Measurements from ENCODE around the gene DPH3. TPM values are rescaled to one million over a fixed set of nuclear protein-coding genes. Genes with fewer than 3 reads are reported as not detected.

Gene DPH3
- total and polyA plus RNA-seq, 5 donors from 2014 or later, result 19.6 to 30.0 (median 22.0) TPM

GRCh38 chr3:16277471-16277870, 12.7 kb upstream of the DPH3 start:
- Histone ChIP-seq H3K4me3 (ENCODE audit: low read depth, low read length) (no peak overlapping the region), H3K36me3 (ENCODE audit: control insufficient read depth, insufficient read depth, low read length) (peaks cover 11% of the 10 kb centered on the region), H3K9me3 (ENCODE audit: control insufficient read depth in 2 of 2, low read length in 2 of 2) (no peaks in the 10 kb centered on the region), H3K4me1 (ENCODE audit: control insufficient read depth, insufficient read depth, low read length, poor library complexity, severe bottlenecking) (no peaks in the 10 kb centered on the region), H3K27me3 (ENCODE audit: control insufficient read depth, insufficient read depth, low read length) (no peaks in the 10 kb centered on the region), H3K27ac (ENCODE audit: insufficient read depth, low read length, poor library complexity, severe bottlenecking) (no peak overlapping the region)
- Mint-ChIP-seq H3K36me3 (peaks cover 16% of the 10 kb centered on the region), H3K9me3 (no peaks in the 10 kb centered on the region), H3K27ac (no peak overlapping the region), H3K27me3 (no peaks in the 10 kb centered on the region), H3K4me3 (no peak overlapping the region), H3K4me1 (peaks cover 0 to 4% (median 0%) of the 10 kb centered on the region in 4 donors)
- DNase-seq, result no peak
- no peak for ATAC-seq (ENCODE audit: low read depth in 2 of 2)

- Mint-ChIP-seq H3K4me1 (peaks cover 0 to under 1% (median 0%) of the 10 kb centered on the region in 4 donors), H3K27ac (no peak overlapping the region), H3K36me3 (peaks cover 21% of the 10 kb centered on the region), H3K4me3 (no peak overlapping the region), H3K9me3 (no peaks in the 10 kb centered on the region), H3K27me3 (no peaks in the 10 kb centered on the region)
- no peaks in the 10 kb centered on the region for H3K4me1 ChIP-seq (ENCODE audit: control insufficient read depth, insufficient read depth, low read length, poor library complexity, severe bottlenecking)
- peaks cover 28% of the 10 kb centered on the region for H3K36me3 ChIP-seq (ENCODE audit: control insufficient read depth, insufficient read depth, low read length)
- no peak overlapping the region for H3K4me3 ChIP-seq (ENCODE audit: low read depth, low read length)
- no peaks in the 10 kb centered on the region for H3K9me3 ChIP-seq (ENCODE audit: control insufficient read depth in 2 of 2, low read length in 2 of 2)
- no peak for DNase-seq
- ATAC-seq (ENCODE audit: low read depth in 2 of 2), result no peak
- no peaks in the 10 kb centered on the region for H3K27me3 ChIP-seq (ENCODE audit: control insufficient read depth, insufficient read depth, low read length)
- H3K27ac ChIP-seq (ENCODE audit: insufficient read depth, low read length, poor library complexity, severe bottlenecking), result no peak overlapping the region
These were observed 9.1 kb upstream of the DPH3 start for GRCh38 chr3:16273867-16274266.

GRCh38 chr3:16272588-16272987, 7.8 kb upstream of the DPH3 start:
- ATAC-seq (ENCODE audit: low read depth in 2 of 2) (no peak), DNase-seq (no peak)
- Histone ChIP-seq H3K9me3 (ENCODE audit: control insufficient read depth in 2 of 2, low read length in 2 of 2) (no peaks in the 10 kb centered on the region), H3K36me3 (ENCODE audit: control insufficient read depth, insufficient read depth, low read length) (peaks cover 26% of the 10 kb centered on the region), H3K27ac (ENCODE audit: insufficient read depth, low read length, poor library complexity, severe bottlenecking) (no peak overlapping the region), H3K4me3 (ENCODE audit: low read depth, low read length) (no peak overlapping the region), H3K4me1 (ENCODE audit: control insufficient read depth, insufficient read depth, low read length, poor library complexity, severe bottlenecking) (no peaks in the 10 kb centered on the region), H3K27me3 (ENCODE audit: control insufficient read depth, insufficient read depth, low read length) (no peaks in the 10 kb centered on the region)
- H3K4me3 Mint-ChIP-seq, result no peak overlapping the region
- no peak overlapping the region for H3K27ac Mint-ChIP-seq
- H3K36me3 Mint-ChIP-seq, result peaks cover 20% of the 10 kb centered on the region
- no peaks in the 10 kb centered on the region for H3K9me3 Mint-ChIP-seq
- H3K27me3 Mint-ChIP-seq, result no peaks in the 10 kb centered on the region
- H3K4me1 Mint-ChIP-seq, result peaks cover 0 to 7% (median 4%) of the 10 kb centered on the region in 4 donors

GRCh38 chr3:16270855-16271254, 6.1 kb upstream of the DPH3 start:
- Histone ChIP-seq H3K27ac (ENCODE audit: insufficient read depth, low read length, poor library complexity, severe bottlenecking) (no peak overlapping the region), H3K27me3 (ENCODE audit: control insufficient read depth, insufficient read depth, low read length) (no peaks in the 10 kb centered on the region), H3K4me1 (ENCODE audit: control insufficient read depth, insufficient read depth, low read length, poor library complexity, severe bottlenecking) (peaks cover 3% of the 10 kb centered on the region), H3K36me3 (ENCODE audit: control insufficient read depth, insufficient read depth, low read length) (peaks cover 22% of the 10 kb centered on the region), H3K9me3 (ENCODE audit: control insufficient read depth in 2 of 2, low read length in 2 of 2) (no peaks in the 10 kb centered on the region), H3K4me3 (ENCODE audit: low read depth, low read length) (no peak overlapping the region)
- Mint-ChIP-seq H3K36me3 (peaks cover 17% of the 10 kb centered on the region), H3K4me3 (no peak overlapping the region), H3K4me1 (peaks cover 8 to 24% (median 14%) of the 10 kb centered on the region in 4 donors), H3K27me3 (no peaks in the 10 kb centered on the region), H3K9me3 (no peaks in the 10 kb centered on the region), H3K27ac (no peak overlapping the region)
- no peak for DNase-seq
- ATAC-seq (ENCODE audit: low read depth in 2 of 2), result no peak

DNA sequence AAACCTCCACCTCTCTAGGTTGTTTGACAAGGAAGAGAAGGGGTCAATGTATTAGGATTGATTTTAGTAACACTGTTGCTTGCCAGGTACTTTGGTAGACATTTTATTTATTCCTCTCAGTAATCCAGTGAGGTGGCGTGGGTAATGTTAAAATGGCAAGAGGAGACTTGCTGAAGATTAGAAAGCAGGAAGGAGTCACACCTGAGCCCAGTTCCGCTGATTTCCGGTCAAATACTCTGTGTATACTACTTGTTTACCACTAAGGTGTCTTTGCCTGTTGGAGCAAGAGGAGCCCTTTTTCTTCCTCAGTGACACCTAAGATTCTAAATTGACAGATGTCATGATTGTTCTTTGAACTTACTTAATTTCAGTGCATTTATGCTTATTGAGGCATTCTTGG, 2.0 kb upstream of the DPH3 start:
- Histone ChIP-seq H3K4me3 (ENCODE audit: low read depth, low read length) (peak overlapping the region; percentile 14), H3K9me3 (ENCODE audit: control insufficient read depth in 2 of 2, low read length in 2 of 2) (no peaks in the 10 kb centered on the region), H3K27me3 (ENCODE audit: control insufficient read depth, insufficient read depth, low read length) (no peaks in the 10 kb centered on the region), H3K27ac (ENCODE audit: insufficient read depth, low read length, poor library complexity, severe bottlenecking) (peak overlapping the region; percentile 24), H3K36me3 (ENCODE audit: control insufficient read depth, insufficient read depth, low read length) (peaks cover 17% of the 10 kb centered on the region), H3K4me1 (ENCODE audit: control insufficient read depth, insufficient read depth, low read length, poor library complexity, severe bottlenecking) (peaks cover 17% of the 10 kb centered on the region)
- peak overlapping the region; percentile 64 to 99 (median 84) for H3K4me3 Mint-ChIP-seq
- peak overlapping the region in 2 of 3 donors; percentile 43 to 98 for H3K27ac Mint-ChIP-seq
- no peaks in the 10 kb centered on the region for H3K27me3 Mint-ChIP-seq
- ATAC-seq (ENCODE audit: low read depth in 2 of 2) (no peak), DNase-seq (no peak)
- H3K36me3 Mint-ChIP-seq, result peaks cover 6% of the 10 kb centered on the region
- no peaks in the 10 kb centered on the region for H3K9me3 Mint-ChIP-seq
- peaks cover 20 to 45% (median 26%) of the 10 kb centered on the region in 4 donors for H3K4me1 Mint-ChIP-seq

- Mint-ChIP-seq H3K36me3 (peaks cover 3% of the 10 kb centered on the region), H3K27me3 (no peaks in the 10 kb centered on the region), H3K27ac (peak overlapping the region; percentile 98 to 99 (median 99)), H3K4me3 (peak overlapping the region; percentile 97 to 100 (median 99)), H3K4me1 (peaks cover 20 to 47% (median 26%) of the 10 kb centered on the region in 4 donors), H3K9me3 (no peaks in the 10 kb centered on the region)
- no peaks in the 10 kb centered on the region for H3K9me3 ChIP-seq (ENCODE audit: control insufficient read depth in 2 of 2, low read length in 2 of 2)
- peaks cover 9% of the 10 kb centered on the region for H3K36me3 ChIP-seq (ENCODE audit: control insufficient read depth, insufficient read depth, low read length)
- H3K4me3 ChIP-seq (ENCODE audit: low read depth, low read length), result peak overlapping the region; percentile 96
- no peaks in the 10 kb centered on the region for H3K27me3 ChIP-seq (ENCODE audit: control insufficient read depth, insufficient read depth, low read length)
- ATAC-seq (ENCODE audit: low read depth in 2 of 2) (no peak), DNase-seq (no peak)
- peaks cover 17% of the 10 kb centered on the region for H3K4me1 ChIP-seq (ENCODE audit: control insufficient read depth, insufficient read depth, low read length, poor library complexity, severe bottlenecking)
- H3K27ac ChIP-seq (ENCODE audit: insufficient read depth, low read length, poor library complexity, severe bottlenecking), result peak overlapping the region; percentile 94
These were observed 678 bp upstream of the DPH3 start for GRCh38 chr3:16265455-16265786.

- Mint-ChIP-seq H3K4me1 (peaks cover 20 to 47% (median 26%) of the 10 kb centered on the region in 4 donors), H3K9me3 (no peaks in the 10 kb centered on the region), H3K4me3 (peak overlapping the region; percentile 97 to 100 (median 99)), H3K36me3 (peaks cover 10% of the 10 kb centered on the region), H3K27ac (peak overlapping the region; percentile 98 to 99 (median 99)), H3K27me3 (no peaks in the 10 kb centered on the region)
- Histone ChIP-seq H3K27me3 (ENCODE audit: control insufficient read depth, insufficient read depth, low read length) (no peaks in the 10 kb centered on the region), H3K4me3 (ENCODE audit: low read depth, low read length) (peak overlapping the region; percentile 96), H3K27ac (ENCODE audit: insufficient read depth, low read length, poor library complexity, severe bottlenecking) (peak overlapping the region; percentile 94), H3K9me3 (ENCODE audit: control insufficient read depth in 2 of 2, low read length in 2 of 2) (no peaks in the 10 kb centered on the region), H3K36me3 (ENCODE audit: control insufficient read depth, insufficient read depth, low read length) (peaks cover 17% of the 10 kb centered on the region), H3K4me1 (ENCODE audit: control insufficient read depth, insufficient read depth, low read length, poor library complexity, severe bottlenecking) (peaks cover 17% of the 10 kb centered on the region)
- ATAC-seq (ENCODE audit: low read depth in 2 of 2), result no peak
- DNase-seq, result peak in 1 of 3 donors; percentile 9
These were observed 502 bp downstream of the DPH3 start for GRCh38 chr3:16264174-16264707.

DNA sequence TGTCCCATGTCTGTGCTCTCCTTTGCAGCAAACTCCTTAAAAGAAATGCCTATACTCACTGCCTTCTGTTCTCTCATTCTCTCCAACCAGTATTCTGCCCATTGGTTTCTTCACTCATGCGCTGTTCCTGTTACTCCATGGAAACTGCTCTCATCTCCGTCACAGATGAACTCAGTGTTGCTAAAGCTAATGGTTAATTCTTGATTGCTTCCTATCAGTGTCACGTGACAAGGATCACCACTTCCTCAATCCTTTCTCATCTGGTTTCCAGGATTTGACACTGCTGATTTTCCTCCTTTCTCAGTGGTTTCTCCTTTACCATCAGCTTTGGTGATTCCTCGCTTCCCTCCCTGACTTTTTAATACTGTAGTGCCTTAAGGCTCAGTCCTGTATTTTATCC, 2.6 kb downstream of the DPH3 start:
- H3K4me1 ChIP-seq (ENCODE audit: control insufficient read depth, insufficient read depth, low read length, poor library complexity, severe bottlenecking), result peaks cover 17% of the 10 kb centered on the region
- no peaks in the 10 kb centered on the region for H3K9me3 Mint-ChIP-seq
- no peaks in the 10 kb centered on the region for H3K27me3 Mint-ChIP-seq
- peaks cover 19% of the 10 kb centered on the region for H3K36me3 ChIP-seq (ENCODE audit: control insufficient read depth, insufficient read depth, low read length)
- peaks cover 15 to 39% (median 24%) of the 10 kb centered on the region in 4 donors for H3K4me1 Mint-ChIP-seq
- no peak overlapping the region for H3K4me3 ChIP-seq (ENCODE audit: low read depth, low read length)
- ATAC-seq (ENCODE audit: low read depth in 2 of 2) (no peak), DNase-seq (no peak)
- H3K27ac ChIP-seq (ENCODE audit: insufficient read depth, low read length, poor library complexity, severe bottlenecking), result no peak overlapping the region
- no peaks in the 10 kb centered on the region for H3K9me3 ChIP-seq (ENCODE audit: control insufficient read depth in 2 of 2, low read length in 2 of 2)
- H3K27me3 ChIP-seq (ENCODE audit: control insufficient read depth, insufficient read depth, low read length), result no peaks in the 10 kb centered on the region
- no peak overlapping the region for H3K4me3 Mint-ChIP-seq
- H3K36me3 Mint-ChIP-seq, result peaks cover 7% of the 10 kb centered on the region
- no peak overlapping the region for H3K27ac Mint-ChIP-seq

Measured in CD4-positive, CD25-positive, alpha-beta regulatory T cell (primary cell).